Measurements from ENCODE around the gene VRK2.
"Not testable (repeated sequence)": the region's sequence is repeated elsewhere in the genome, so short reads cannot be mapped to it uniquely, and the experiment has no call there.

VRK2 gene

GRCh38 chr2:58140508-58141072, 94.0 kb downstream of the VRK2 start:
- in situ Hi-C loops (cut with MboI; ENCODE audit: low pct_unique_long_range_greater_than_20kb, low sequenced_read_pairs, unreplicated experiment): no loop called here
- no peak for TF ChIP-seq CTCF (IDR thresholded peaks at IDR 0.05; ENCODE audit: extremely low read depth, insufficient read depth, missing control alignments)
- DNase-seq (ENCODE audit: low spot score): no peak

- DNase-seq (ENCODE audit: low spot score); in situ Hi-C loops (cut with MboI; ENCODE audit: low pct_unique_long_range_greater_than_20kb, low sequenced_read_pairs, unreplicated experiment): not testable (repeated sequence)
Measured at GRCh38 chr2:58145769-58146168, 99.2 kb downstream of the VRK2 start.

GRCh38 chr2:58146707-58147106, 100.1 kb downstream of the VRK2 start:
- TF ChIP-seq CTCF (IDR thresholded peaks at IDR 0.05; ENCODE audit: extremely low read depth, insufficient read depth, missing control alignments): no peak
- in situ Hi-C loops (cut with MboI; ENCODE audit: low pct_unique_long_range_greater_than_20kb, low sequenced_read_pairs, unreplicated experiment): no loop called here
- no peak for DNase-seq (ENCODE audit: low spot score)

- TF ChIP-seq CTCF (IDR thresholded peaks at IDR 0.05; ENCODE audit: extremely low read depth, insufficient read depth, missing control alignments): no peak
- DNase-seq (ENCODE audit: low spot score): no peak
- in situ Hi-C loops (cut with MboI; ENCODE audit: low pct_unique_long_range_greater_than_20kb, low sequenced_read_pairs, unreplicated experiment): no loop called here
Measured at GRCh38 chr2:58155160-58155778, 108.7 kb downstream of the VRK2 start.

- DNase-seq (ENCODE audit: low spot score): no peak
- in situ Hi-C loops (cut with MboI; ENCODE audit: low pct_unique_long_range_greater_than_20kb, low sequenced_read_pairs, unreplicated experiment): no loop called here
- no peak for TF ChIP-seq CTCF (IDR thresholded peaks at IDR 0.05; ENCODE audit: extremely low read depth, insufficient read depth, missing control alignments)
Measured at GRCh38 chr2:58156780-58157179, 110.2 kb downstream of the VRK2 start.

GRCh38 chr2:58157754-58158153, 111.1 kb downstream of the VRK2 start:
- TF ChIP-seq CTCF (IDR thresholded peaks at IDR 0.05; ENCODE audit: extremely low read depth, insufficient read depth, missing control alignments): no peak
- in situ Hi-C loops (cut with MboI; ENCODE audit: low pct_unique_long_range_greater_than_20kb, low sequenced_read_pairs, unreplicated experiment): no loop called here
- no peak for DNase-seq (ENCODE audit: low spot score)

- TF ChIP-seq CTCF (IDR thresholded peaks at IDR 0.05; ENCODE audit: extremely low read depth, insufficient read depth, missing control alignments): no peak
- no peak for DNase-seq (ENCODE audit: low spot score)
- in situ Hi-C loops (cut with MboI; ENCODE audit: low pct_unique_long_range_greater_than_20kb, low sequenced_read_pairs, unreplicated experiment): no loop called here
Measured at GRCh38 chr2:58158481-58158880, 111.9 kb downstream of the VRK2 start.

Data from GM13977 (cell line).